PC-9 (cell line): ENCODE results near the gene C17orf58.

Experiments
- EZH2 ChIP-seq: fragments of 200-600 bp; sonication (generic); IDR thresholded peaks from 2 replicates; pipeline ENCODE4 v1.8.0; 2017; ENCODE audit warnings: antibody characterized with exemption, low read depth
- TF ChIP-seq, protein P1 (sequence below): fragments of 200-600 bp; sonication (generic); conservative IDR thresholded peaks from 2 replicates; pipeline ENCODE4 v1.6.1; 2017; ENCODE audit warnings: mixed run types, antibody characterized with exemption, mild to moderate bottlenecking, moderate library complexity

DNA sequence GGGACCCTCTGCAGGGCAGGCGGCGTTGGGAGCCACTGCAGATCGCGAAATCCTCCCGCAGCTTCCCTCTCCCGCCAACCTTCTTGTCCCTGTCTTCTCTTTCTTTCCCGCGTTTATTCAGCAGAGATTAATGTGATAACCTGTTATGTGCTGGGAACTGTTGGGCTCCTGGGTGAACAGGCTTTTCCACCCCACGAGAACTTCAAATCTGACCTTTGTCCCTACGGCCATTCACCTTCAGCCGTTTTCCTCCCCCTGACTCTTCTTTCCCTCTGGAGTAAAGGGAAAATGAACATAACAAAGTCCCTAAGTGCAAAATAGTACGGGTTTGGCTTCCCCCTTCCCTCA is 24.1 kb upstream of the C17orf58 start:
- TF ChIP-seq EZH2, result no peak
- TF ChIP-seq, protein P1, sequence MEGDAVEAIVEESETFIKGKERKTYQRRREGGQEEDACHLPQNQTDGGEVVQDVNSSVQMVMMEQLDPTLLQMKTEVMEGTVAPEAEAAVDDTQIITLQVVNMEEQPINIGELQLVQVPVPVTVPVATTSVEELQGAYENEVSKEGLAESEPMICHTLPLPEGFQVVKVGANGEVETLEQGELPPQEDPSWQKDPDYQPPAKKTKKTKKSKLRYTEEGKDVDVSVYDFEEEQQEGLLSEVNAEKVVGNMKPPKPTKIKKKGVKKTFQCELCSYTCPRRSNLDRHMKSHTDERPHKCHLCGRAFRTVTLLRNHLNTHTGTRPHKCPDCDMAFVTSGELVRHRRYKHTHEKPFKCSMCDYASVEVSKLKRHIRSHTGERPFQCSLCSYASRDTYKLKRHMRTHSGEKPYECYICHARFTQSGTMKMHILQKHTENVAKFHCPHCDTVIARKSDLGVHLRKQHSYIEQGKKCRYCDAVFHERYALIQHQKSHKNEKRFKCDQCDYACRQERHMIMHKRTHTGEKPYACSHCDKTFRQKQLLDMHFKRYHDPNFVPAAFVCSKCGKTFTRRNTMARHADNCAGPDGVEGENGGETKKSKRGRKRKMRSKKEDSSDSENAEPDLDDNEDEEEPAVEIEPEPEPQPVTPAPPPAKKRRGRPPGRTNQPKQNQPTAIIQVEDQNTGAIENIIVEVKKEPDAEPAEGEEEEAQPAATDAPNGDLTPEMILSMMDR, result no peak
